HEK293 (cell line): ENCODE measurements around the gene MPV17L2.

Experiments used
- HOXA7 ChIP-seq: sonication (generic); formaldehyde crosslinking; IDR thresholded peaks from 2 replicates; pipeline ENCODE4 v1.8.1; 2022; ENCODE audit warnings: missing genetic modification reagents, borderline replicate concordance
- RBAK ChIP-seq: fragments of 450-650 bp; formaldehyde crosslinking; IDR thresholded peaks from 2 replicates; pipeline ENCODE4 v1.5.1; 2016; ENCODE audit warnings: missing biosample characterization, missing genetic modification characterization
- SCRT2 ChIP-seq: fragments of 450-650 bp; formaldehyde crosslinking; IDR thresholded peaks from 2 replicates; pipeline ENCODE4 v1.5.1; 2016; ENCODE audit warnings: missing biosample characterization, missing genetic modification characterization
- ZBTB21 ChIP-seq: fragments of 450-650 bp; formaldehyde crosslinking; IDR thresholded peaks from 2 replicates; pipeline ENCODE4 v1.5.1; 2017; ENCODE audit warnings: missing biosample characterization, missing genetic modification characterization
- ZFHX2 ChIP-seq: fragments of 450-650 bp; formaldehyde crosslinking; conservative IDR thresholded peaks from 2 replicates; pipeline ENCODE4 v1.5.1; 2016; ENCODE audit warnings: missing biosample characterization, missing genetic modification characterization
- ZNF184 ChIP-seq: fragments of 450-650 bp; IDR thresholded peaks from 2 replicates; pipeline ENCODE4 v1.5.1; 2018; ENCODE audit warnings: missing biosample characterization, mild to moderate bottlenecking, missing genetic modification characterization
- ZNF677 ChIP-seq: fragments of 450-650 bp; IDR thresholded peaks from 2 replicates; pipeline ENCODE4 v1.5.0; 2018; ENCODE audit warnings: missing biosample characterization, mild to moderate bottlenecking, missing genetic modification characterization, moderate library complexity
- TF ChIP-seq, protein P1 (sequence below): IDR thresholded peaks from 2 replicates; pipeline ENCODE4 v1.6.1; 2011; ENCODE audit warnings: mild to moderate bottlenecking, low read depth, low read length, borderline replicate concordance
- TF ChIP-seq, protein P2 (sequence below): fragments of 450-650 bp; formaldehyde crosslinking; IDR thresholded peaks from 2 replicates; pipeline ENCODE4 v1.5.1; 2016; ENCODE audit warnings: missing biosample characterization, missing genetic modification characterization
- TF ChIP-seq, protein P3 (sequence below): sonication (generic); formaldehyde crosslinking; IDR thresholded peaks from 2 replicates; pipeline ENCODE4 v1.8.1; 2022; ENCODE audit warnings: mild to moderate bottlenecking, moderate library complexity, missing genetic modification reagents
- TF ChIP-seq, protein P4 (sequence below): fragments of 450-650 bp; formaldehyde crosslinking; IDR thresholded peaks from 2 replicates; pipeline ENCODE4 v1.5.1; 2017; ENCODE audit warnings: missing biosample characterization, missing genetic modification characterization
- TF ChIP-seq, protein P5 (sequence below): fragments of 450-650 bp; formaldehyde crosslinking; IDR thresholded peaks from 2 replicates; pipeline ENCODE4 v1.5.1; 2016; ENCODE audit warnings: missing biosample characterization, missing genetic modification characterization
- TF ChIP-seq, protein P6 (sequence below): fragments of 450-650 bp; formaldehyde crosslinking; IDR thresholded peaks from 2 replicates; pipeline ENCODE4 v1.5.1; 2016; ENCODE audit warnings: missing biosample characterization, missing genetic modification characterization, low read depth

DNA sequence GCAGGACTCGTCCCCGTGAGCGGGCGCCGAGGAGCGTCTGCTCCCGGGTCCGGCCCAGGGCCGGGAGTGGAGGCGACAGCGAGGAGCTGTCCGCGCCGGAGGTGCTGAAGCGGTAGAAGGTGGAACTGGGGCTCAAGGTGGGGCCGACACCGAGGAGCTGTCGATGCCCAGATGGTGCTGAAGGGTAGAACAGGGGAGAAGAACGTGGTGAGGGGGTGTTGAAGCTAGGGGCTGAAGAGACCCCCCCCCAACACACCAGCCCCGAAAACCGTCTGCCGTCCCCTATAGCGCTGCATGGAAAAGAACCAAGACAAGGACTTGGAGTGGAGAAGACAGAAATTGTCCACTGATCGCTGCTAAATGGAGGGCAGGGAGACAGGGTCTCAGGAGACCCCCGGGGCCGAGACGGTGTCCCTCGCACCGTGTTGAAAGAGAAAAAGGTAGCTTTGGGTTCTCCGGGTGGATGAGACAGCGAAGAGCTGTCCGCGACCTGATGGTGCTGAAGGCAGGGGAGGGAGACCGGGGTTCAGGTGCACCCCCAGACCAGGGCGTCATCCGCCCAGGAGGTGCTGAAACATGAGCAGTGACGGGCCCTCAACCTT lies 40.3 kb downstream of the MPV17L2 start:
- TF ChIP-seq, protein P1, sequence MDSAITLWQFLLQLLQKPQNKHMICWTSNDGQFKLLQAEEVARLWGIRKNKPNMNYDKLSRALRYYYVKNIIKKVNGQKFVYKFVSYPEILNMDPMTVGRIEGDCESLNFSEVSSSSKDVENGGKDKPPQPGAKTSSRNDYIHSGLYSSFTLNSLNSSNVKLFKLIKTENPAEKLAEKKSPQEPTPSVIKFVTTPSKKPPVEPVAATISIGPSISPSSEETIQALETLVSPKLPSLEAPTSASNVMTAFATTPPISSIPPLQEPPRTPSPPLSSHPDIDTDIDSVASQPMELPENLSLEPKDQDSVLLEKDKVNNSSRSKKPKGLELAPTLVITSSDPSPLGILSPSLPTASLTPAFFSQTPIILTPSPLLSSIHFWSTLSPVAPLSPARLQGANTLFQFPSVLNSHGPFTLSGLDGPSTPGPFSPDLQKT: no peak
- TF ChIP-seq SCRT2 (tag by site-specific recombination) (peak; percentile 8; the same call in 1 of the 2 replicates), RBAK (tag by site-specific recombination) (no peak), ZNF677 (tag by site-specific recombination) (no peak), HOXA7 (CRISPR knock-in tag) (no peak), ZNF184 (tag by site-specific recombination) (no peak), ZBTB21 (no peak), ZFHX2 (tag by site-specific recombination) (no peak)
- TF ChIP-seq, protein P2, sequence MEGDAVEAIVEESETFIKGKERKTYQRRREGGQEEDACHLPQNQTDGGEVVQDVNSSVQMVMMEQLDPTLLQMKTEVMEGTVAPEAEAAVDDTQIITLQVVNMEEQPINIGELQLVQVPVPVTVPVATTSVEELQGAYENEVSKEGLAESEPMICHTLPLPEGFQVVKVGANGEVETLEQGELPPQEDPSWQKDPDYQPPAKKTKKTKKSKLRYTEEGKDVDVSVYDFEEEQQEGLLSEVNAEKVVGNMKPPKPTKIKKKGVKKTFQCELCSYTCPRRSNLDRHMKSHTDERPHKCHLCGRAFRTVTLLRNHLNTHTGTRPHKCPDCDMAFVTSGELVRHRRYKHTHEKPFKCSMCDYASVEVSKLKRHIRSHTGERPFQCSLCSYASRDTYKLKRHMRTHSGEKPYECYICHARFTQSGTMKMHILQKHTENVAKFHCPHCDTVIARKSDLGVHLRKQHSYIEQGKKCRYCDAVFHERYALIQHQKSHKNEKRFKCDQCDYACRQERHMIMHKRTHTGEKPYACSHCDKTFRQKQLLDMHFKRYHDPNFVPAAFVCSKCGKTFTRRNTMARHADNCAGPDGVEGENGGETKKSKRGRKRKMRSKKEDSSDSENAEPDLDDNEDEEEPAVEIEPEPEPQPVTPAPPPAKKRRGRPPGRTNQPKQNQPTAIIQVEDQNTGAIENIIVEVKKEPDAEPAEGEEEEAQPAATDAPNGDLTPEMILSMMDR (tag by site-specific recombination): no peak
- TF ChIP-seq, protein P3, sequence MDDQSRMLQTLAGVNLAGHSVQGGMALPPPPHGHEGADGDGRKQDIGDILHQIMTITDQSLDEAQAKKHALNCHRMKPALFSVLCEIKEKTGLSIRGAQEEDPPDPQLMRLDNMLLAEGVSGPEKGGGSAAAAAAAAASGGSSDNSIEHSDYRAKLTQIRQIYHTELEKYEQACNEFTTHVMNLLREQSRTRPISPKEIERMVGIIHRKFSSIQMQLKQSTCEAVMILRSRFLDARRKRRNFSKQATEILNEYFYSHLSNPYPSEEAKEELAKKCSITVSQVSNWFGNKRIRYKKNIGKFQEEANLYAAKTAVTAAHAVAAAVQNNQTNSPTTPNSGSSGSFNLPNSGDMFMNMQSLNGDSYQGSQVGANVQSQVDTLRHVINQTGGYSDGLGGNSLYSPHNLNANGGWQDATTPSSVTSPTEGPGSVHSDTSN: peak; percentile 87
- TF ChIP-seq, protein P4, sequence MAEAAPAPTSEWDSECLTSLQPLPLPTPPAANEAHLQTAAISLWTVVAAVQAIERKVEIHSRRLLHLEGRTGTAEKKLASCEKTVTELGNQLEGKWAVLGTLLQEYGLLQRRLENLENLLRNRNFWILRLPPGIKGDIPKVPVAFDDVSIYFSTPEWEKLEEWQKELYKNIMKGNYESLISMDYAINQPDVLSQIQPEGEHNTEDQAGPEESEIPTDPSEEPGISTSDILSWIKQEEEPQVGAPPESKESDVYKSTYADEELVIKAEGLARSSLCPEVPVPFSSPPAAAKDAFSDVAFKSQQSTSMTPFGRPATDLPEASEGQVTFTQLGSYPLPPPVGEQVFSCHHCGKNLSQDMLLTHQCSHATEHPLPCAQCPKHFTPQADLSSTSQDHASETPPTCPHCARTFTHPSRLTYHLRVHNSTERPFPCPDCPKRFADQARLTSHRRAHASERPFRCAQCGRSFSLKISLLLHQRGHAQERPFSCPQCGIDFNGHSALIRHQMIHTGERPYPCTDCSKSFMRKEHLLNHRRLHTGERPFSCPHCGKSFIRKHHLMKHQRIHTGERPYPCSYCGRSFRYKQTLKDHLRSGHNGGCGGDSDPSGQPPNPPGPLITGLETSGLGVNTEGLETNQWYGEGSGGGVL (tag by site-specific recombination): no peak
- TF ChIP-seq, protein P5, sequence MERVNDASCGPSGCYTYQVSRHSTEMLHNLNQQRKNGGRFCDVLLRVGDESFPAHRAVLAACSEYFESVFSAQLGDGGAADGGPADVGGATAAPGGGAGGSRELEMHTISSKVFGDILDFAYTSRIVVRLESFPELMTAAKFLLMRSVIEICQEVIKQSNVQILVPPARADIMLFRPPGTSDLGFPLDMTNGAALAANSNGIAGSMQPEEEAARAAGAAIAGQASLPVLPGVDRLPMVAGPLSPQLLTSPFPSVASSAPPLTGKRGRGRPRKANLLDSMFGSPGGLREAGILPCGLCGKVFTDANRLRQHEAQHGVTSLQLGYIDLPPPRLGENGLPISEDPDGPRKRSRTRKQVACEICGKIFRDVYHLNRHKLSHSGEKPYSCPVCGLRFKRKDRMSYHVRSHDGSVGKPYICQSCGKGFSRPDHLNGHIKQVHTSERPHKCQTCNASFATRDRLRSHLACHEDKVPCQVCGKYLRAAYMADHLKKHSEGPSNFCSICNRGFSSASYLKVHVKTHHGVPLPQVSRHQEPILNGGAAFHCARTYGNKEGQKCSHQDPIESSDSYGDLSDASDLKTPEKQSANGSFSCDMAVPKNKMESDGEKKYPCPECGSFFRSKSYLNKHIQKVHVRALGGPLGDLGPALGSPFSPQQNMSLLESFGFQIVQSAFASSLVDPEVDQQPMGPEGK (tag by site-specific recombination): 0 out of 2 replicates have a peak, but pooled peaks have one; percentile 17
- TF ChIP-seq, protein P6, sequence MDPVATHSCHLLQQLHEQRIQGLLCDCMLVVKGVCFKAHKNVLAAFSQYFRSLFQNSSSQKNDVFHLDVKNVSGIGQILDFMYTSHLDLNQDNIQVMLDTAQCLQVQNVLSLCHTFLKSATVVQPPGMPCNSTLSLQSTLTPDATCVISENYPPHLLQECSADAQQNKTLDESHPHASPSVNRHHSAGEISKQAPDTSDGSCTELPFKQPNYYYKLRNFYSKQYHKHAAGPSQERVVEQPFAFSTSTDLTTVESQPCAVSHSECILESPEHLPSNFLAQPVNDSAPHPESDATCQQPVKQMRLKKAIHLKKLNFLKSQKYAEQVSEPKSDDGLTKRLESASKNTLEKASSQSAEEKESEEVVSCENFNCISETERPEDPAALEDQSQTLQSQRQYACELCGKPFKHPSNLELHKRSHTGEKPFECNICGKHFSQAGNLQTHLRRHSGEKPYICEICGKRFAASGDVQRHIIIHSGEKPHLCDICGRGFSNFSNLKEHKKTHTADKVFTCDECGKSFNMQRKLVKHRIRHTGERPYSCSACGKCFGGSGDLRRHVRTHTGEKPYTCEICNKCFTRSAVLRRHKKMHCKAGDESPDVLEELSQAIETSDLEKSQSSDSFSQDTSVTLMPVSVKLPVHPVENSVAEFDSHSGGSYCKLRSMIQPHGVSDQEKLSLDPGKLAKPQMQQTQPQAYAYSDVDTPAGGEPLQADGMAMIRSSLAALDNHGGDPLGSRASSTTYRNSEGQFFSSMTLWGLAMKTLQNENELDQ: no peak
